HCT116 (cell line): ENCODE measurements around the gene PTPN7. TPM values are rescaled to one million over a fixed set of nuclear protein-coding genes. Genes with fewer than 3 reads are reported as not detected.

ENCODE experiments used
- ATAC-seq: fragments of 200-7000 bp; cut with Tn5 transposase; 2 replicates; pipeline ENCODE4 v1.9.1; 2020; ENCODE audit warnings: mild to moderate bottlenecking, moderate library complexity
- BruUV-seq: library from RNA; stranded (reverse); fragments of 400-500 nt; replicated peaks from 2 replicates; lab custom pipeline; 2021; lab: Mats Ljungman, UMichigan
- CTCF ChIA-PET: fragments of 300-600 bp; sonication (Branson Sonifier 250); formaldehyde crosslinking; loops from one replicate; lab custom pipeline; 2021; ENCODE audit warnings: antibody characterized with exemption; lab: Charles Lee
- POLR2A ChIA-PET: fragments of 300-600, 350-600 bp; sonication (Branson Sonifier 250); formaldehyde crosslinking; loops from one replicate; lab custom pipeline; 2021; ENCODE audit warnings: antibody characterized with exemption; lab: Charles Lee
- RAD21 ChIA-PET, 2 experiments: fragments of 300-600 bp; sonication (Branson Sonifier 250); formaldehyde crosslinking; loops; one replicate each; lab custom pipeline; 2023; ENCODE audit warnings: low total read pairs in 2 of 2; ENCODE audit not compliant: uncharacterized antibody in 2 of 2, unreplicated experiment in 2 of 2, low non-redundant PET in 1 of 2; lab: Charles Lee
- DNase-seq: peaks from one replicate; pipeline ENCODE4 v3.0.0-alpha.2; 2010; ENCODE audit warnings: low read depth, low spot score
- H2AFZ ChIP-seq: fragments of 200-600 bp; shearing (Covaris generic), sonication (generic); 2 replicates; pipeline ENCODE4 v1.6.1; 2017; ENCODE audit warnings: low read depth, mixed run types, mixed read lengths, antibody characterized with exemption, low read length; ENCODE audit not compliant: poor library complexity, severe bottlenecking
- H3K27ac ChIP-seq: 2 replicates; pipeline ENCODE4 v1.5.1; 2012; ENCODE audit warnings: low read depth, low read length
- H3K27me3 ChIP-seq: fragments of 200-600 bp; sonication (generic); 2 replicates; pipeline ENCODE4 v1.6.1; 2016; ENCODE audit warnings: mixed run types, low read length, mixed read lengths; ENCODE audit not compliant: insufficient read depth
- H3K36me3 ChIP-seq, 2 experiments: fragments of 200-500 bp in 1 of 2; fragments of 200-600 bp in 1 of 2; sonication (Bioruptor generic) in 1 of 2; sonication (generic) in 1 of 2; 2 replicates each; pipeline versions ENCODE4 v1.5.1 to v1.6.1; 2014 to 2016; ENCODE audit warnings: low read length in 2 of 2, inconsistent platforms in 1 of 2, mixed read lengths in 1 of 2, mixed run types in 1 of 2; ENCODE audit not compliant: insufficient read depth in 2 of 2, control insufficient read depth in 1 of 2
- H3K4me1 ChIP-seq, 2 experiments: fragments of 200-600 bp in 1 of 2; sonication (generic) in 1 of 2; 2 replicates each; pipeline versions ENCODE4 v1.5.1 to v1.6.1; 2012 to 2017; ENCODE audit warnings: low read length in 2 of 2, inconsistent platforms in 1 of 2, mild to moderate bottlenecking in 1 of 2, mixed read lengths in 1 of 2, mixed run types in 1 of 2, moderate library complexity in 1 of 2; ENCODE audit not compliant: insufficient read depth in 2 of 2, control insufficient read depth in 1 of 2
- H3K4me2 ChIP-seq: fragments of 200-600 bp; sonication (generic); 2 replicates; pipeline ENCODE4 v1.6.1; 2017; ENCODE audit warnings: mixed run types, low read length, mixed read lengths
- H3K4me3 ChIP-seq, 2 experiments: fragments of 200-600 bp in 1 of 2; sonication (generic) in 1 of 2; replicated peaks in 1 of 2; 2 replicates each; pipeline ENCODE4 v1.5.1; 2011 to 2016; ENCODE audit warnings: low read length in 2 of 2, control low read depth in 1 of 2, low read depth in 1 of 2, mild to moderate bottlenecking in 1 of 2, mixed read lengths in 1 of 2, mixed run types in 1 of 2
- H3K79me2 ChIP-seq: fragments of 200-600 bp; sonication (generic); 2 replicates; pipeline ENCODE4 v1.6.1; 2017; ENCODE audit warnings: mild to moderate bottlenecking, mixed run types, low read length, moderate library complexity, mixed read lengths; ENCODE audit not compliant: insufficient read depth
- H3K9ac ChIP-seq: fragments of 200-600 bp; sonication (generic); 2 replicates; pipeline ENCODE4 v1.6.1; 2016; ENCODE audit warnings: low read length, mixed read lengths
- H3K9me2 ChIP-seq: fragments of 200-600 bp; sonication (generic), shearing (Covaris generic); 2 replicates; pipeline ENCODE4 v1.6.1; 2017; ENCODE audit warnings: mixed run types, mild to moderate bottlenecking, moderate library complexity; ENCODE audit not compliant: insufficient read depth
- H3K9me3 ChIP-seq, 2 experiments: fragments of 200-500 bp in 1 of 2; fragments of 200-600 bp in 1 of 2; sonication (Bioruptor generic) in 1 of 2; sonication (generic) in 1 of 2; 2 replicates each; pipeline ENCODE4 v1.6.1; 2014 to 2017; ENCODE audit warnings: low read length in 2 of 2, mixed read lengths in 2 of 2, inconsistent platforms in 1 of 2, low read depth in 1 of 2, mild to moderate bottlenecking in 1 of 2, mixed run types in 1 of 2, moderate library complexity in 1 of 2; ENCODE audit not compliant: control insufficient read depth in 1 of 2, insufficient read depth in 1 of 2
- H4K20me1 ChIP-seq: fragments of 200-600 bp; sonication (generic), shearing (Covaris generic); 2 replicates; pipeline ENCODE4 v1.6.1; 2017; ENCODE audit warnings: mixed run types, mild to moderate bottlenecking, moderate library complexity; ENCODE audit not compliant: insufficient read depth
- CBX3 ChIP-seq: IDR thresholded peaks from 2 replicates; pipeline ENCODE4 v1.6.1; 2012; ENCODE audit warnings: low read depth
- CTCF ChIP-seq, 3 experiments: fragments of 200-600 bp in 1 of 3; sonication (generic) in 1 of 3; IDR thresholded peaks in 2 of 3; conservative IDR thresholded peaks in 1 of 3; 2 replicates each; pipeline ENCODE4 v1.5.1; 2012 to 2017; ENCODE audit warnings: low read depth in 2 of 3, low read length in 2 of 3, antibody characterized with exemption in 1 of 3, borderline replicate concordance in 1 of 3, control low read depth in 1 of 3, mild to moderate bottlenecking in 1 of 3, mixed read lengths in 1 of 3, mixed run types in 1 of 3, moderate library complexity in 1 of 3; ENCODE audit not compliant: insufficient read depth in 1 of 3
- EGR1 ChIP-seq: IDR thresholded peaks from 2 replicates; pipeline ENCODE4 v1.6.1; 2012; ENCODE audit warnings: low read depth
- EZH2phosphoT487 ChIP-seq: fragments of 200-600 bp; IDR thresholded peaks from 2 replicates; pipeline ENCODE4 v1.6.1; 2018; ENCODE audit warnings: antibody characterized with exemption, borderline replicate concordance
- FOSL1 ChIP-seq: IDR thresholded peaks from 2 replicates; pipeline ENCODE4 v1.6.1; 2012; ENCODE audit warnings: low read depth
- MAX ChIP-seq: IDR thresholded peaks from 2 replicates; pipeline ENCODE4 v1.6.1; 2012
- POLR2A ChIP-seq: IDR thresholded peaks from 2 replicates; pipeline ENCODE4 v1.7.0; 2011; ENCODE audit warnings: borderline replicate concordance; ENCODE audit not compliant: insufficient read depth, insufficient read length; ENCODE audit errors: extremely low read depth
- POLR2AphosphoS5 ChIP-seq: IDR thresholded peaks from 2 replicates; pipeline ENCODE4 v1.6.1; 2011; ENCODE audit warnings: mild to moderate bottlenecking, low read depth, low read length, moderate library complexity
- RAD21 ChIP-seq: IDR thresholded peaks from 2 replicates; pipeline ENCODE4 v1.6.1; 2012; ENCODE audit warnings: low read depth, mild to moderate bottlenecking
- SIN3A ChIP-seq: IDR thresholded peaks from 2 replicates; pipeline ENCODE4 v1.6.1; 2012; ENCODE audit warnings: low read depth
- SP1 ChIP-seq: IDR thresholded peaks from 2 replicates; pipeline ENCODE4 v1.6.1; 2012; ENCODE audit warnings: low read depth
- YY1 ChIP-seq: IDR thresholded peaks from 2 replicates; pipeline ENCODE4 v1.6.1; 2011; ENCODE audit warnings: low read length, low read depth, moderate library complexity, mild to moderate bottlenecking; ENCODE audit not compliant: insufficient replicate concordance; ENCODE audit errors: extremely low read depth
- ZBTB33 ChIP-seq: IDR thresholded peaks from 2 replicates; pipeline ENCODE4 v1.6.1; 2011; ENCODE audit warnings: mild to moderate bottlenecking, low read length, moderate library complexity; ENCODE audit not compliant: insufficient replicate concordance; ENCODE audit errors: extremely low read depth
- ZFX ChIP-seq: fragments of 450-650 bp; IDR thresholded peaks from 2 replicates; pipeline ENCODE4 v1.6.1; 2017
- ZNF274 ChIP-seq: fragments of 200-500 bp; sonication (Bioruptor generic); IDR thresholded peaks from 2 replicates; pipeline ENCODE4 v1.6.1; 2014; ENCODE audit warnings: mild to moderate bottlenecking, low read depth, low read length, inconsistent platforms
- intact Hi-C: fragments of 100-400 bp; cut with micrococcal nuclease; formaldehyde crosslinking; loops from 2 replicates; pipeline ENCODE4 v1.10.0; 2022
- total RNA-seq: library from RNA; stranded (reverse); gene quantifications from one replicate; pipeline ENCODE4 v1.2.1, GENCODE V29; 2021; ENCODE audit not compliant: unreplicated experiment

PTPN7 gene
- total RNA-seq, 1 experiment from 2014 or later, result 0.76 TPM

- no peaks in the 10 kb centered on the region for H3K79me2 ChIP-seq
- no peaks in the 10 kb centered on the region; the same call in 1 of the 2 replicates for H3K27me3 ChIP-seq
- RAD21 ChIA-PET, result no interaction called here
- intact Hi-C loops, result no loop called here
- no peak overlapping the region for H3K27ac ChIP-seq
- no peak overlapping the region for H3K4me3 ChIP-seq
- H3K4me1 ChIP-seq, result peaks cover 25 to 26% of the 10 kb centered on the region in 2 experiments
- H3K9me2 ChIP-seq, result no peaks in the 10 kb centered on the region
- ATAC-seq, result no peak
- no TSS peak for BruUV-seq
- H4K20me1 ChIP-seq, result no peaks in the 10 kb centered on the region
- no peaks in the 10 kb centered on the region for H3K36me3 ChIP-seq
- H2AFZ ChIP-seq, result no peak overlapping the region
- DNase-seq, result no peak
- POLR2A ChIA-PET, result no interaction called here
- CTCF ChIA-PET, result no interaction called here
- H3K9me3 ChIP-seq, result no peaks in the 10 kb centered on the region
- TF ChIP-seq RAD21 (no peak), YY1 (no peak), POLR2A (no peak)
- no peak overlapping the region for H3K4me2 ChIP-seq
- no peak overlapping the region for H3K9ac ChIP-seq
Observed at GRCh38 chr1:202201971-202202370, 41.6 kb upstream of the PTPN7 start.

GRCh38 chr1:202201266-202201665 lies 40.9 kb upstream of the PTPN7 start:
- no peaks in the 10 kb centered on the region for H3K9me2 ChIP-seq
- no peak overlapping the region for H3K9ac ChIP-seq
- BruUV-seq, result no TSS peak
- no peak overlapping the region for H2AFZ ChIP-seq
- H3K4me1 ChIP-seq, result peaks cover 25 to 26% of the 10 kb centered on the region in 2 experiments
- intact Hi-C loops, result no loop called here
- CTCF ChIA-PET, result interaction anchor here (1.0 to 2.7 kb wide), 2 partner anchors 12 to 36 kb away, joined by 4 to 24 read pairs; no protein-coding TSS in a partner anchor
- no peak for ATAC-seq
- H3K9me3 ChIP-seq, result no peaks in the 10 kb centered on the region
- no peaks in the 10 kb centered on the region for H4K20me1 ChIP-seq
- H3K4me2 ChIP-seq, result no peak overlapping the region
- no peak for DNase-seq
- H3K27ac ChIP-seq, result no peak overlapping the region
- TF ChIP-seq POLR2A, result no peak
- no peak for TF ChIP-seq SP1
- TF ChIP-seq EZH2phosphoT487, result no peak
- TF ChIP-seq MAX, result no peak
- no peak for TF ChIP-seq YY1
- TF ChIP-seq CBX3, result no peak
- TF ChIP-seq ZFX, result no peak
- TF ChIP-seq FOSL1, result no peak
- TF ChIP-seq CTCF (IDR thresholded peaks at IDR 0.05 in 2 of 3, conservative IDR thresholded peaks at IDR 0.05 in 1 of 3; ENCODE audit: borderline replicate concordance in 1 of 3, insufficient read depth in 1 of 3, low read depth in 2 of 3, low read length in 2 of 3), result no peak
- no peak for TF ChIP-seq ZBTB33
- no peak for TF ChIP-seq POLR2AphosphoS5
- TF ChIP-seq SIN3A, result no peak
- no peak for TF ChIP-seq EGR1
- no peak for TF ChIP-seq ZNF274
- POLR2A ChIA-PET, result no interaction called here
- no peak overlapping the region for H3K4me3 ChIP-seq
- RAD21 ChIA-PET, result interaction anchor here in 1 of 2 experiments (0.6 kb wide), 1 partner anchor 55 kb away, joined by 3 read pairs; no protein-coding TSS in a partner anchor
- no peaks in the 10 kb centered on the region; the same call in 1 of the 2 replicates for H3K27me3 ChIP-seq
- no peaks in the 10 kb centered on the region for H3K36me3 ChIP-seq
- no peaks in the 10 kb centered on the region for H3K79me2 ChIP-seq
